T-cell (primary cell): Measurements from ENCODE around the gene ZAR1. TPM values are rescaled to one million over a fixed set of nuclear protein-coding genes. Genes with fewer than 3 reads are reported as not detected.
"Not testable (repeated sequence)": the region's sequence is repeated elsewhere in the genome, so short reads cannot be mapped to it uniquely, and the experiment has no call there.

Experiments used
- ATAC-seq, 4 experiments: fragments of 200-7000 bp in 3 of 4; fragments of 150-1000 bp in 1 of 4; cut with Tn5 transposase; replicated peaks in 1 of 4; 1 replicate in 3 of 4; 2 replicates in 1 of 4; pipeline ENCODE4 v1.10.0; 2021; ENCODE audit warnings: moderate library complexity in 3 of 4, mild to moderate bottlenecking in 2 of 4, moderate number of reproducible peaks in 1 of 4
- CTCF ChIA-PET, 2 donors: fragments of 300-600 bp; sonication (Branson Sonifier 250); formaldehyde crosslinking; loops; one replicate each; lab custom pipeline; 2022; ENCODE audit warnings: antibody characterized with exemption in 2 of 2; lab: Charles Lee
- POLR2A ChIA-PET, 2 donors: fragments of 300-600 bp; sonication (Branson Sonifier 250); formaldehyde crosslinking; loops; one replicate each; lab custom pipeline; 2022; ENCODE audit warnings: antibody characterized with exemption in 2 of 2; lab: Charles Lee
- DNase-seq, 35 experiments: peaks; one replicate each; pipeline versions ENCODE4 v3.0.0 to v3.0.0-alpha.2; 2013 to 2023
- H3K27ac ChIP-seq: one replicate; pipeline ENCODE4 v1.5.1; 2013; ENCODE audit warnings: low read length
- H3K27me3 ChIP-seq, 2 experiments: replicated peaks in 1 of 2; 1 replicate in 1 of 2; 2 replicates in 1 of 2; pipeline versions ENCODE4 v1.6.1 to v1.7.0; 2013; ENCODE audit warnings: low read length in 1 of 2, mixed read lengths in 1 of 2; ENCODE audit not compliant: control insufficient read depth in 2 of 2, insufficient read depth in 2 of 2; ENCODE audit errors: extremely low read depth in 1 of 2
- H3K36me3 ChIP-seq, 2 donors: 1 replicate in 1 of 2; 2 replicates in 1 of 2; pipeline versions ENCODE4 v1.6.1 to v1.7.0; 2013; ENCODE audit warnings: low read length in 1 of 2; ENCODE audit not compliant: control insufficient read depth in 2 of 2, insufficient read depth in 1 of 2; ENCODE audit errors: extremely low read depth in 1 of 2
- H3K4me1 ChIP-seq, 2 experiments: 1 replicate in 1 of 2; 2 replicates in 1 of 2; pipeline versions ENCODE4 v1.6.1 to v1.7.0; 2013; ENCODE audit warnings: low read length in 2 of 2, mixed read lengths in 1 of 2; ENCODE audit not compliant: insufficient read depth in 2 of 2, control insufficient read depth in 1 of 2; ENCODE audit errors: extremely low read depth in 1 of 2
- H3K4me3 ChIP-seq, 2 donors: 1 replicate in 1 of 2; 2 replicates in 1 of 2; pipeline versions ENCODE4 v1.5.1 to v1.7.0; 2013; ENCODE audit warnings: mild to moderate bottlenecking in 2 of 2, low read length in 1 of 2, moderate library complexity in 1 of 2; ENCODE audit not compliant: control insufficient read depth in 1 of 2; ENCODE audit errors: extremely low read depth in 1 of 2
- H3K9me3 ChIP-seq: 2 replicates; pipeline ENCODE4 v1.7.0; 2013
- H3K27ac Mint-ChIP-seq, 2 donors: one replicate each; pipeline ENCODE4 v1.8.0; 2020 to 2021; ENCODE audit warnings: mild to moderate bottlenecking in 2 of 2, mixed read lengths in 2 of 2
- H3K27me3 Mint-ChIP-seq, 2 donors: one replicate each; pipeline ENCODE4 v1.8.0; 2021 to 2022; ENCODE audit warnings: mixed read lengths in 2 of 2
- H3K36me3 Mint-ChIP-seq: one replicate; pipeline ENCODE4 v1.8.0; 2021; ENCODE audit warnings: mixed read lengths
- H3K4me1 Mint-ChIP-seq, 3 donors: one replicate each; pipeline ENCODE4 v1.8.0; 2020 to 2022; ENCODE audit warnings: mixed read lengths in 3 of 3, mild to moderate bottlenecking in 1 of 3
- H3K4me3 Mint-ChIP-seq, 3 donors: one replicate each; pipeline ENCODE4 v1.8.0; 2020 to 2022; ENCODE audit warnings: mild to moderate bottlenecking in 3 of 3, mixed read lengths in 3 of 3, moderate library complexity in 3 of 3
- H3K9me3 Mint-ChIP-seq, 3 donors: one replicate each; pipeline ENCODE4 v1.8.0; 2020 to 2022; ENCODE audit warnings: mixed read lengths in 3 of 3
- WGBS: methylation state at CpG from one replicate; pipeline ENCODE4 v1.1.5; 2013; ENCODE audit warnings: missing lambda C conversion rate; ENCODE audit not compliant: insufficient coverage; 5-methylcytosine and 5-hydroxymethylcytosine counted together
- total RNA-seq, 35 experiments: library from RNA in 6 of 35; stranded (reverse) in 6 of 35; fragments of 120-200 nt in 1 of 35; gene quantifications; one replicate each; pipeline versions ENCODE4 v1.2.1 to v1.2.4 and lab custom pipeline; 2013 to 2026

The ZAR1 gene, protein sequence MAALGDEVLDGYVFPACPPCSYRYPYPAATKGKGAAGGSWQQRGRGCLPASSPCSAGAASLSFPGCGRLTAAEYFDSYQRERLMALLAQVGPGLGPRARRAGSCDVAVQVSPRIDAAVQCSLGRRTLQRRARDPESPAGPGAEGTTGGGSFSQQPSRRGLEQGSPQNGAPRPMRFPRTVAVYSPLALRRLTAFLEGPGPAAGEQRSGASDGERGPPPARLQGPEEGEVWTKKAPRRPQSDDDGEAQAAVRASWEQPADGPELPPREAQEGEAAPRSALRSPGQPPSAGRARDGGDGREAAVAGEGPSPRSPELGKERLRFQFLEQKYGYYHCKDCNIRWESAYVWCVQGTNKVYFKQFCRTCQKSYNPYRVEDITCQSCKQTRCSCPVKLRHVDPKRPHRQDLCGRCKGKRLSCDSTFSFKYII
- not detected for total RNA-seq
- total RNA-seq (2013), result not detected
- 0 to 0.15 (median 0) reads per million in 29 experiments for total RNA-seq (lab: John Stamatoyannopoulos, UW)

DNA sequence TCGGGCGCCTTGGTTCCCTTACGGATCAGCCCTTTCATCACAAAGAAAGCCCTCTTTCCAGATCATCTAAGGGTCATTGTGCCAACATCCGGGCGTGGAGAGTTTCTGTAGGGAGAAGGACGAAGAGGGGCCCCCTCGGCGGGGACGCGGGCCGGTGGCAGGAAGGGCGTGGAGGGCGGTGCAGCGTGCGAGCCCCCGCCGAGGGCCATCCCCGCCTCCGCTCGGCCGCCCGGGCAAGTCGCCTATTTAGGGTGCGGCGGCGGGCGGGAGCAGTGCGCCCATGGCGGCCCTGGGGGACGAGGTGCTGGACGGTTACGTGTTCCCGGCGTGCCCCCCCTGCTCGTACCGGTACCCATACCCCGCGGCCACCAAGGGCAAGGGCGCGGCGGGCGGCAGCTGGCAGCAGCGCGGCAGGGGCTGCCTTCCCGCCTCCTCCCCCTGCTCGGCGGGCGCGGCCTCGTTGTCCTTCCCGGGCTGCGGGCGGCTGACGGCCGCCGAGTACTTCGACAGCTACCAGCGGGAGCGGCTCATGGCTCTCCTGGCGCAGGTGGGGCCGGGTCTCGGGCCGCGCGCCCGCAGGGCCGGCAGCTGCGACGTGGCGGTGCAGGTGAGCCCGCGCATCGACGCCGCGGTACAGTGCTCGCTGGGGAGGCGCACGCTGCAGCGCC, at the start of gene ZAR1:
TSS of gene ZAR1 (plus strand) at position 241 of the 668 bp plus-strand sequence. CDS start at position 281, 40 bp downstream.
- Histone ChIP-seq H3K9me3 (no peaks in the 10 kb centered on the region), H3K27me3 (peaks cover 11 to 23% of the 10 kb centered on the region in 2 experiments), H3K27ac (no peak within 1 kb of the TSS), H3K4me1 (peaks cover 0 to 10% of the 10 kb centered on the region in 2 experiments), H3K4me3 (peak within 1 kb of the TSS in 1 of 2 donors; percentile 57), H3K36me3 (no peaks in the 10 kb centered on the region)
- Mint-ChIP-seq H3K36me3 (no peaks in the 10 kb centered on the region), H3K4me1 (peaks cover 0 to 2% (median under 1%) of the 10 kb centered on the region in 3 donors), H3K9me3 (no peaks in the 10 kb centered on the region), H3K4me3 (peak within 1 kb of the TSS; percentile 21 to 66 (median 46)), H3K27me3 (peaks cover 29 to 48% of the 10 kb centered on the region in 2 donors), H3K27ac (no peak within 1 kb of the TSS)
- ChIA-PET CTCF (no interaction called here), POLR2A (no interaction called here)
- WGBS, result 6% methylated on average over 76 of the region's 80 CpGs
- DNase-seq, result peak in 1 of 35 experiments; percentile 6
- ATAC-seq, result peak in 3 of 4 experiments; percentile 35 to 60 (median 36)

DNA sequence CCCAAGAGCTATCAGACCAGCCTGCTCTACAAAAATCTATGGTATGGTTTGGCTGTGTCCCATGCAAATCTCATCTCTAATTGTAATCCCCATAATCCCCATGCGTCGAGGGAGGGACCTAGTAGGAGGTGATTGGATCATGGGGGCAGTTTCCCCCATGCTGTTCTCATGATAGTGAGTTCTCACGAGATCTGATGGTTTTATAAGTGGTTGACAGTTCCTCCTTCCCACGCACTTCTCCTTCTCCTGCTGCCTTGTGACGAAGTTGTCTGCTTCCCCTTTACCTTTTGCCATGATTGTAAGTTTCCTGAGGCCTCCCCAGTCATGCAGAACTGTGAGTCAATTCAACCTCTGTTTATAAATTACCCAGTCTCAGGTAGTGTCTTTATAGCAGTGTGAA, 49.1 kb upstream of the ZAR1 start:
- POLR2A ChIA-PET, H3K36me3 Mint-ChIP-seq: not testable (repeated sequence)
- CTCF ChIA-PET, result interaction anchor here in 1 of 2 donors (0.9 kb wide), 1 partner anchor 13 kb away, joined by 3 read pairs; no protein-coding TSS in a partner anchor

DNA sequence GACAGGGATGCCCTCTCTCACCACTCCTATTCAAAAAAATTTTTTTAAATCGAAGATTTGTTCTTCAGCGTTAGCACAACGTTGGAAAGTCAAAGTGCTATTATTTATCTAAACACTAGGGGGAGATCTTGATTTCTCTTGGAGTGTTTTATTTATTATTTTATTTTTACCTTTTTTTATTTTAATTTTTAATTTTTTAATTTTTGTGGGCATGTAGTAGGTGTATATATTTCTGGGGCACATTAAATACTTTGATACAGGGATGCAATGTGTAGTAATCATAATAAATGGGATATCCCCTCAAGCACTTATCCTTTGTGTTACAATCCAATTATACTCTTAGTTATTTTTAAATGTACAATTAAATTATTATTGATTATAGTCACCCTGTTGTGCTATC, 44.3 kb upstream of the ZAR1 start:
- H3K36me3 ChIP-seq, result no peaks in the 10 kb centered on the region
- Mint-ChIP-seq H3K27me3 (peaks cover 4 to 7% of the 10 kb centered on the region in 2 donors), H3K4me1 (no peaks in the 10 kb centered on the region), H3K9me3 (no peaks in the 10 kb centered on the region), H3K4me3 (no peak overlapping the region), H3K27ac (no peak overlapping the region), H3K36me3 (no peaks in the 10 kb centered on the region)
- WGBS, result no CpG with 5 or more reads among the region's 3 CpGs
- no peaks in the 10 kb centered on the region for H3K4me1 ChIP-seq
- CTCF ChIA-PET, result interaction anchor here (0.6 to 1.4 kb wide), 5 partner anchors 10 to 227 kb away, joined by 3 to 4 read pairs (median 3); no protein-coding TSS in a partner anchor
- no peak overlapping the region for H3K4me3 ChIP-seq
- H3K9me3 ChIP-seq, result no peaks in the 10 kb centered on the region
- DNase-seq (peak in 1 of 35 experiments; percentile 28), ATAC-seq (no peak)
- POLR2A ChIA-PET, result no interaction called here
- no peaks in the 10 kb centered on the region for H3K27me3 ChIP-seq
- H3K27ac ChIP-seq, result no peak overlapping the region

More for the DNA sequence above, 49.1 kb upstream of the ZAR1 start:
- H3K27me3 Mint-ChIP-seq, H3K9me3 ChIP-seq, H3K4me1 ChIP-seq, H3K4me3 Mint-ChIP-seq, DNase-seq, H3K27ac Mint-ChIP-seq, H3K9me3 Mint-ChIP-seq, H3K27me3 ChIP-seq, H3K4me3 ChIP-seq, H3K4me1 Mint-ChIP-seq, H3K27ac ChIP-seq, H3K36me3 ChIP-seq, ATAC-seq: not testable (repeated sequence)
- WGBS, result 59% methylated on average over 2 of the region's 5 CpGs

DNA sequence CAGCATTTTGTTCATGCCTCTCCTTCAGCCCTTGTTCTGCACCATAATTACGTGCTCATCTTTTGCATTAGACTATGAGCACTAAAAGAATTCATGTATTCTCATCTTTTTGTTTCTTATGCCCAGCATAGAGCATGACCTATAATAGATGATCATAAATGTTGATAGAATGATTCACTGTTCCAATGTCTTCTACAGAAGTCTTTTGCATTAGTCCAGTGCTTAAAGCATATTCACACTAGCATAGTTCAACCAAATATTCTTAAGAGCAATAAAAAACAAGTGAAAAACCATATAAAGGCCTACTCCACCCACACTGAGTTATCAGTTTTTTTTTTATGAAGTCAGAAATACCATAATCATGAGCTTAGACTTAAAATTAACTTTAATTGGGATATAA, 43.4 kb upstream of the ZAR1 start:
- H3K4me3 ChIP-seq, result no peak overlapping the region
- H3K4me3 Mint-ChIP-seq, result no peak overlapping the region
- H3K9me3 ChIP-seq, result no peaks in the 10 kb centered on the region
- H3K27me3 ChIP-seq, result no peaks in the 10 kb centered on the region
- WGBS, result no CpG with 5 or more reads among the region's 1 CpG
- H3K9me3 Mint-ChIP-seq, result no peaks in the 10 kb centered on the region
- peaks cover 0 to 7% of the 10 kb centered on the region in 2 donors for H3K27me3 Mint-ChIP-seq
- POLR2A ChIA-PET, result no interaction called here
- DNase-seq (no peak), ATAC-seq (no peak)
- H3K4me1 ChIP-seq, result no peaks in the 10 kb centered on the region
- no peak overlapping the region for H3K27ac Mint-ChIP-seq
- no peaks in the 10 kb centered on the region for H3K36me3 ChIP-seq
- no peaks in the 10 kb centered on the region for H3K4me1 Mint-ChIP-seq
- H3K36me3 Mint-ChIP-seq, result no peaks in the 10 kb centered on the region
- H3K27ac ChIP-seq, result no peak overlapping the region
- CTCF ChIA-PET, result interaction anchor here (0.6 to 1.4 kb wide), 7 partner anchors 9 to 226 kb away, joined by 3 to 4 read pairs (median 4); no protein-coding TSS in a partner anchor

DNA sequence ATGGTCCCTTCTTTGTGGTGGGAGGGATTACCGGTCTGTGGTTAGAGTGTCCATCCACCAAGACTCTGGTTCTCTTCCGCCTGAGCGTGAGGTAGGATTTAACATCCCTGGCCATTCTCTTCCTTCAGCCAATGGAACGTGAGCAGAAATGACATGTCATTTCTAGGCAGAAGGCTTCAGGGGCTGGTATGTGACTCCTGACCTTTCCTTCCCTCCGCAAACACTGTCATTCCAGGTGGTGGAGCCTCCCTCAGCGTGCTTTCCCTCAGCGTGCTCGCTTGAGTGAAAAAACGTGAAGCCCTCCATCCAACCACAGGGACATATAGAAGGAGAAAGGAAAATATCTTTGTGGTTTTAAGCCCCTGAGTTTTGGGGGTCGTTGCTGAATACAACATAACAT, 40.9 kb upstream of the ZAR1 start:
- H3K4me1 Mint-ChIP-seq, result no peaks in the 10 kb centered on the region
- POLR2A ChIA-PET, result no interaction called here
- Histone ChIP-seq H3K27ac (no peak overlapping the region), H3K4me3 (no peak overlapping the region), H3K36me3 (no peaks in the 10 kb centered on the region), H3K27me3 (no peaks in the 10 kb centered on the region), H3K9me3 (no peaks in the 10 kb centered on the region), H3K4me1 (no peaks in the 10 kb centered on the region)
- ATAC-seq (no peak), DNase-seq (no peak)
- no peak overlapping the region for H3K27ac Mint-ChIP-seq
- no peak overlapping the region for H3K4me3 Mint-ChIP-seq
- peaks cover 0 to 9% of the 10 kb centered on the region in 2 donors for H3K27me3 Mint-ChIP-seq
- CTCF ChIA-PET, result no interaction called here
- H3K9me3 Mint-ChIP-seq, result peaks cover 0 to 2% (median 0%) of the 10 kb centered on the region in 3 donors
- no peaks in the 10 kb centered on the region for H3K36me3 Mint-ChIP-seq
- WGBS, result 80% methylated on average over 5 of the region's 10 CpGs

DNA sequence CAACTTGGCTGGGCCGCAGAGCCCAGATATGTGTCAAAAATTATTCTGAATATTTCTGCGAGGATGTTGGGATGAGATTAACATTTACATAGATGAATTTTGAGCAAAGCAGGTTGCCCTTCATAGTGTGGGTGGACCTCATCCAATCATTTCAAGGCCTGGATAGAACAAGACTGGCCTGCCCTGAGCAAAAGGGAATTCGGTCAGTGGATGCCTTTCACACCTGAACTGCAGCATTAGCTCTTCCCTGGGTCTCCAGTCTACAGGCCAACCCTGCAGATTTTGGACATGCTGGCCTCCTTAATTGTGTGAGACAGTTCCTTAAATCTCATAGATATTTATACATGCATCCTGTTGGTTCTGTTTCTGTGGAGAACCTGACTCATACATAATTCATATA, 39.3 kb upstream of the ZAR1 start:
- WGBS, result 87% methylated on average over 3 of the region's 3 CpGs

More for the DNA sequence above, 39.3 kb upstream of the ZAR1 start:
- peaks cover 0 to 2% of the 10 kb centered on the region in 2 experiments for H3K27me3 ChIP-seq
- ATAC-seq (no peak), DNase-seq (no peak)
- no peaks in the 10 kb centered on the region for H3K9me3 ChIP-seq
- no peak overlapping the region for H3K27ac ChIP-seq
- no peaks in the 10 kb centered on the region for H3K36me3 ChIP-seq
- H3K36me3 Mint-ChIP-seq, result no peaks in the 10 kb centered on the region
- ChIA-PET CTCF (no interaction called here), POLR2A (no interaction called here)
- no peaks in the 10 kb centered on the region for H3K4me1 ChIP-seq
- H3K4me3 Mint-ChIP-seq, result no peak overlapping the region
- no peak overlapping the region for H3K4me3 ChIP-seq
- H3K4me1 Mint-ChIP-seq, result no peaks in the 10 kb centered on the region
- H3K9me3 Mint-ChIP-seq, result peaks cover 0 to 2% (median 0%) of the 10 kb centered on the region in 3 donors
- peaks cover 0 to 8% of the 10 kb centered on the region in 2 donors for H3K27me3 Mint-ChIP-seq
- no peak overlapping the region for H3K27ac Mint-ChIP-seq
